ENCODE measurements around the gene MAP4. TPM values are rescaled to one million over a fixed set of nuclear protein-coding genes. Genes with fewer than 3 reads are reported as not detected.

Gene MAP4
- total RNA-seq, 1 donor from 2014 or later: 142 TPM

- Histone ChIP-seq H3K27ac (no peak overlapping the region), H3K27me3 (no peaks in the 10 kb centered on the region), H3K36me3 (no peaks in the 10 kb centered on the region), H3K4me3 (no peak overlapping the region), H3K9me3 (no peaks in the 10 kb centered on the region), H3K4me1 (no peaks in the 10 kb centered on the region)
- no peak for DNase-seq (ENCODE audit: extremely low spot score in 2 of 2)
- intact Hi-C loops (cut with DNase I): no loop called here
- TF ChIP-seq CTCF (IDR thresholded peaks at IDR 0.05): no peak
- no peak for TF ChIP-seq POLR2A (IDR thresholded peaks at IDR 0.05)
- no peak for TF ChIP-seq POLR2AphosphoS5 (IDR thresholded peaks at IDR 0.05; ENCODE audit: insufficient read depth in 1 of 2, low read depth in 1 of 2)
Measured at GRCh38 chr3:48004694-48005093, 11.5 kb downstream of the MAP4 start.

- no peak overlapping the region for H3K4me3 ChIP-seq
- H3K9me3 ChIP-seq: no peaks in the 10 kb centered on the region
- no peaks in the 10 kb centered on the region for H3K27me3 ChIP-seq
- DNase-seq (ENCODE audit: extremely low spot score in 2 of 2): no peak
- intact Hi-C loops (cut with DNase I): no loop called here
- peaks cover 18% of the 10 kb centered on the region for H3K4me1 ChIP-seq
- no peaks in the 10 kb centered on the region for H3K36me3 ChIP-seq
- H3K27ac ChIP-seq: no peak overlapping the region
- TF ChIP-seq POLR2A (IDR thresholded peaks at IDR 0.05): no peak
Measured at GRCh38 chr3:48002787-48003186, 13.4 kb downstream of the MAP4 start.

GRCh38 chr3:48001991-48002390 lies 14.2 kb downstream of the MAP4 start:
- H3K4me1 ChIP-seq: peaks cover 24% of the 10 kb centered on the region
- H3K4me3 ChIP-seq: no peak overlapping the region
- no peaks in the 10 kb centered on the region for H3K9me3 ChIP-seq
- no peak overlapping the region for H3K27ac ChIP-seq
- no peak for TF ChIP-seq POLR2A (IDR thresholded peaks at IDR 0.05)
- TF ChIP-seq CTCF (IDR thresholded peaks at IDR 0.05): no peak
- TF ChIP-seq POLR2AphosphoS5 (IDR thresholded peaks at IDR 0.05; ENCODE audit: insufficient read depth in 1 of 2, low read depth in 1 of 2): no peak
- no peaks in the 10 kb centered on the region for H3K27me3 ChIP-seq
- intact Hi-C loops (cut with DNase I): no loop called here
- H3K36me3 ChIP-seq: no peaks in the 10 kb centered on the region
- DNase-seq (ENCODE audit: extremely low spot score in 2 of 2): no peak

GRCh38 chr3:48000212-48000611 lies 16.0 kb downstream of the MAP4 start:
- no peak for TF ChIP-seq POLR2AphosphoS5 (IDR thresholded peaks at IDR 0.05; ENCODE audit: insufficient read depth in 1 of 2, low read depth in 1 of 2)
- no peak for TF ChIP-seq CTCF (IDR thresholded peaks at IDR 0.05)
- TF ChIP-seq POLR2A (IDR thresholded peaks at IDR 0.05): no peak
- Histone ChIP-seq H3K36me3 (no peaks in the 10 kb centered on the region), H3K9me3 (no peaks in the 10 kb centered on the region), H3K4me1 (peaks cover 31% of the 10 kb centered on the region), H3K27ac (no peak overlapping the region), H3K27me3 (no peaks in the 10 kb centered on the region), H3K4me3 (no peak overlapping the region)
- no peak for DNase-seq (ENCODE audit: extremely low spot score in 2 of 2)
- intact Hi-C loops (cut with DNase I): no loop called here

GRCh38 chr3:47996440-47996839 lies 19.8 kb downstream of the MAP4 start:
- no peak for DNase-seq (ENCODE audit: extremely low spot score in 2 of 2)
- no peak overlapping the region for H3K4me3 ChIP-seq
- no peak overlapping the region for H3K27ac ChIP-seq
- TF ChIP-seq POLR2AphosphoS5 (IDR thresholded peaks at IDR 0.05; ENCODE audit: insufficient read depth in 1 of 2, low read depth in 1 of 2) (no peak), CTCF (IDR thresholded peaks at IDR 0.05) (no peak), POLR2A (IDR thresholded peaks at IDR 0.05) (no peak)
- no peaks in the 10 kb centered on the region for H3K27me3 ChIP-seq
- intact Hi-C loops (cut with DNase I): loop anchor here (10.0 kb wide), 1 partner anchor 172 kb away; no protein-coding TSS in a partner anchor
- no peaks in the 10 kb centered on the region for H3K36me3 ChIP-seq
- H3K9me3 ChIP-seq: no peaks in the 10 kb centered on the region
- peaks cover 31% of the 10 kb centered on the region for H3K4me1 ChIP-seq
